Subcutaneous adipose tissue (tissue), 4 donors: ENCODE measurements around the gene MED27. TPM values are rescaled to one million over a fixed set of nuclear protein-coding genes. Genes with fewer than 3 reads are reported as not detected.

Source experiments
- CTCF ChIP-seq: fragments of 450-650 bp; IDR thresholded peaks from one replicate; pipeline ENCODE4 v1.5.1; 2016; ENCODE audit warnings: low read depth, mild to moderate bottlenecking, control low read depth, antibody characterized with exemption, moderate library complexity
- total RNA-seq, 4 donors: library from RNA; depleted of rRNA; stranded (reverse); fragments of >200 nt; gene quantifications; one replicate each; pipeline ENCODE4 v1.1.0, GENCODE V29; 2016

Gene MED27
- total RNA-seq, 4 donors from 2014 or later, result 7.3 to 13.4 (median 9.9) TPM

DNA sequence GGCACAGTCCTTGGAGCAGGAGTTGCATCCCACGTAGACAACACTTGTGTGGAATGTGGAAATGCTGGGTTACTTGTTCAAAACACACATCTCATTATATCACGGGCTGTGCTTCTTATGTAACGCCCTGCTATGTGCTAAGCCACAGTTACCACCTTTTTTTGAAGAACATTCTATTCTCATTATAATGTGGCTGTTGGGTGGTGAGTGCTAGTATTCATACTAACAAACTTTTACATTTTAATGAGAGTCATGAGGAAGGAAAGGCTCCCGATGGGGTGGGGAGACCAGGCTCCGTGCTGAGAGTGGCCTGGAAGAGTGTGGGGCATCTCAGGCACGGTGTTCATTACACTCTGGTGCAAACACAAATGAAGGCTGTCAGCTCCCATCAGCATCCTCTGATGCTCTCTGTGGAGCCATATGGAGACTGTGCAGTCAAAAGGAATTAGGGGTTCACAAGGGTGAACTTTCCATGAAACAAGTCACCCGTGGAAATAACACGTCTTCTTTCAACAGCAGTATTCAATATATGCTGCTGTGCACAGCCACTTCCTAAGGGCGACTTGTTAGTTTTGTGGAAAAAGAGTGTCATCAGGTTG lies 186.7 kb downstream of the MED27 start:
- TF ChIP-seq CTCF, result no peak

- TF ChIP-seq CTCF, result no peak
Observed at GRCh38 chr9:131892162-131892707, 187.4 kb downstream of the MED27 start.

GRCh38 chr9:131891598-131891997 lies 188.1 kb downstream of the MED27 start:
- TF ChIP-seq CTCF, result no peak

DNA sequence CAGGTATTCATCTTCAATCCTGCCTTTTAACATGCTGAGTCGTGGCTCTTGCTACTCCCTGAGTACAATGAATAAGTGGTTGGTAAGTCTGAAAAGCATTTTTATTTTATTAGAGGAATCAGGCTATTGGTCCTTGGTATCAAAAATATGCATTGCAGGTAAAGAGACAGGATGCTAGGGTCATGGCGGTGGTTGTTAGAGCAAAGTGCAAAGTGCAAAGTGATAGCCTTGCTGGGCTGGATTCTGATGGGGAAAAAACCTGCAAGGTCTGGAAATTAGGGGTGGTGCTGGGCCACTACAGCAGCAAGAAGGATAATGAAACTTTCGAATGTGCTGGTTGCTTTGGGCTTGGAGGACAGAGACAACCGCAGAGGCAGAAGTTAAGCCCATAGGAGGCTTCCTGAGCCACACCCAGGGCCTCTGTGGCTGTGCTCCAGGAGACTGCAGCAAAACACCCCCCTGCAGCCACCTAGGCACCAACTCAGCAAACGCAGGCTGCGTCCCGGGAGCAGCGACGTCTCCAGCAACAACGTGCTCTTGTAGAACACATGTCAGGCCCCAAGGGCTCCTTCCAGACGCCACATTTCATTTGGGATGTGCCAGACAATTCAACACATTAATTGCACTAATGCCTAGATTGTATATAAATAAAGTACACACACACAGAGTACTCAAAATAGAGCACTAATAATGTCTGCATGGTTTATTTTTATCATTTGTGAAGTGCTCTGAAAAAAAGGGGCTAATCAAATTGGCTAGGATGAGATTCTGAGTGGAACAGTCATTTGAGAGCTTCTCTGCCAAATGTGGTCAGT lies 190.0 kb downstream of the MED27 start:
- no peak for TF ChIP-seq CTCF

DNA sequence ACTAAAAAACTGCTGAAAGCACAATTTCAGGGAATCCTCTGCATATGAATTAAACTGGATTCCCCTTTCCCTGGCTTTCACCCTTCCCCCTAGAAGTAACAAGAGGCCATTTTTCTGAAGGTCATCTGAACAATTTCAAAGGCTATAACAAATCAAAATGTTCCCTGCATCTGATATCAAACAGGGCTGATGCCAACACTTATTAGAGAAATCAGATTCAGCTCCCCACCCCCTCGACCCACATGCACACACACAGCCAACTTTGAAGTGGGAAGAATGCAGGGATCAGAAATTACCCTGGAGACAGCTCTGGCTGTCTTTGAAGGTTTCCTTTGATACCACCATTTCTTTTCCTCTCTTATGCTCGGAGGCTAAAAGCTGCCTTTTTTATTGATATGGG lies 190.7 kb downstream of the MED27 start:
- no peak for TF ChIP-seq CTCF

DNA sequence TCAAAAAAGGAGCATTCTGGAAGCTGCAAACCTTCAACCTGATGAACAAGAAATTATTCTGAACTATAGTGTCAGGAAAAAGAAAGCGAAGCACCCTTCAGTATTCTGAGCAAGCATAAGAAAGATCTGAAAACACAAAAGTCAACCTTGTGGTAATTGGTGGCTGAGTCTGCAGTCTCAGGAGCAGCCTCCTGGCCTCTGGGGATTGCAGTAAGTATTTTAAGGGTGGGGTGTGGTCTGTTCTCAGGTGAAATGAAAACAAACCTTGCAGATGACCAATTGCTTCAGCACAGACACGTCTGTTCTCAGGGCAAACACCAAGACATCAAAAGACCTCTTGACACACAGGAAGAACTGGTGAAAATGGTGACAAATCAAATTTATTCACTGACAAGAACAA lies 192.0 kb downstream of the MED27 start:
- no peak for TF ChIP-seq CTCF

GRCh38 chr9:131886826-131887225 lies 192.8 kb downstream of the MED27 start:
- TF ChIP-seq CTCF, result no peak
